ENCODE results near the gene GOLGA6L9. TPM values are rescaled to one million over a fixed set of nuclear protein-coding genes. Genes with fewer than 3 reads are reported as not detected.
"Not testable (repeated sequence)": the region's sequence is repeated elsewhere in the genome, so short reads cannot be mapped to it uniquely, and the experiment has no call there.

GOLGA6L9 gene, protein sequence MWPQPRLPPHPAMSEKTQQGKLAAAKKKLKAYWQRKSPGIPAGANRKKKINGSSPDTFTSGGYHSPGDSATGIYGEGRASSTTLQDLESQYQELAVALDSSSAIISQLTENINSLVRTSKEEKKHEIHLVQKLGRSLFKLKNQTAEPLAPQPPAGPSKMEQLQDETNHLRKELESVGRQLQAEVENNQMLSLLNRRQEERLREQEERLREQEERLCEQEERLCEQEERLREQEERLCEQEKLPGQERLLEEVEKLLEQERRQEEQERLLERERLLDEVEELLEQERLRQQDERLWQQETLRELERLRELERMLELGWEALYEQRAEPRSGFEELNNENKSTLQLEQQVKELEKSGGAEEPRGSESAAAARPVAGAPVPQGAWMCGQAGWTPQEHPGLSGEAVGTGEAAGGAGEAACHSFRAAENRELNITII
- total RNA-seq: 1 to 10 TPM; 1.5 to 4.3 (median 3.6) TPM
- total RNA-seq (2013): 5.4 TPM

DNA sequence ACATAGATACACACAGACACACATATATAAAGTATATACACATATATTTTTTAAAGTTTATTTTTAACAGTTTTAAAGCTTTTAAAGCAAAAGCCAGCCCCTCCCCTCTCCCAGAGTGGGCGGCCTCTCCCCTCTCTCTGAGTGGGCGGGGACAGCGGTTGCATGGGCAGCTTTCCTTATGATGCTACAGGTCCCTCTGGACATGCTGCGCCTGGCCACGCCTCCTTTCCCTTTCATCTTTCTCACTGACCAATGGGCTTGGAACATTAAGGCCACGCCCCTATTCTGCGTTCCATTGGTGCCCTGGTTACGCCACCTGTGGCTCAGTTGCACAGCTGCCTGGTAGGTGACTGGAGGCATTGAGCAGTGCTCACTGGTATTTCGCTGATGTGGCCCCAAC, at the start of gene GOLGA6L9:
GOLGA6L9 (plus strand) TSS at position 124 of the 400 bp plus-strand sequence; CDS start at position 388, 264 bp downstream.
- ATAC-seq; H3K27me3 Mint-ChIP-seq (ENCODE audit: low read depth in 2 of 2); H3K36me3 ChIP-seq (ENCODE audit: control insufficient read depth, insufficient read depth, low read length); H3K36me3 Mint-ChIP-seq; H3K4me3 Mint-ChIP-seq; H3K27ac ChIP-seq (ENCODE audit: low read length); H3K27me3 ChIP-seq (ENCODE audit: control insufficient read depth, insufficient read depth, low read length); H3K27ac Mint-ChIP-seq; H3K4me1 ChIP-seq (ENCODE audit: control insufficient read depth, insufficient read depth, low read length); H3K9me3 Mint-ChIP-seq; H3K4me3 ChIP-seq (ENCODE audit: low read length); H3K9me3 ChIP-seq (ENCODE audit: control insufficient read depth, insufficient read depth, low read length); DNase-seq; intact Hi-C loops (cut with micrococcal nuclease); H3K4me1 Mint-ChIP-seq: not testable (repeated sequence)
- WGBS (ENCODE audit: insufficient coverage): 100% methylated on average over 3 of the region's 9 CpGs

DNA sequence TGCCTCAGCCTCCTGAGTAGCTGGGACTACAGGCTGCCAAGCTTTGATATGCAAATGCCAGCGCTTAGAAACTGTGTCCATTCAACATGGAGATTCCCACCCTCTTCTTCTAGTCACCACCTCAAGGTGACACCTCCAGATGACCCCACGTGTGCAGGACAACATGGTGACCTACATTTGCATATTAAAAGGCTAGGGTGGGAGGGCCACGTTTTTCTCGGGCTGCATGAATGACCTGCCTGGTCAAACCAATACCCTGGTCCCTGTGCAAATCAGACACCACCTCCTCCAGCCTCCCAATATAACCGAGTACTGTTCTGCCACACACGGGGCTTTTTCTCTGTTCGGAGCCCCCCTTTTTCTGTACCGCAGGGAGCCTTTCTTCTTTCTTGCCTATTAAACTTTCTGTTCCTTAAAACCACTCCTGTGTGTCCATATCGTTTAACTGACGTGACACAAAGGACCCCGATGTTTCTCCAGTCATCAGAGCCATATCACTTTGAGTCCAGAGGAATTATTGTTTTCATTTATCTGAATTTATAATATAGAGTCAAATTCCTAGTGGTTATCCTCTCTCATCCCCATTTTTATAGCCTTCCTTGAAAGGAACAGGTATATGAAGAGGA, 48.2 kb upstream of the GOLGA6L9 start:
- H3K9me3 Mint-ChIP-seq; H3K27ac Mint-ChIP-seq; H3K27ac ChIP-seq (ENCODE audit: low read length); H3K4me1 ChIP-seq (ENCODE audit: control insufficient read depth, insufficient read depth, low read length); H3K4me1 Mint-ChIP-seq; DNase-seq; intact Hi-C loops (cut with micrococcal nuclease); H3K4me3 Mint-ChIP-seq; H3K36me3 ChIP-seq (ENCODE audit: control insufficient read depth, insufficient read depth, low read length); H3K9me3 ChIP-seq (ENCODE audit: control insufficient read depth, insufficient read depth, low read length); ATAC-seq; H3K4me3 ChIP-seq (ENCODE audit: low read length); H3K36me3 Mint-ChIP-seq; H3K27me3 ChIP-seq (ENCODE audit: control insufficient read depth, insufficient read depth, low read length): not testable (repeated sequence)
- peaks cover 0 to 16% of the 10 kb centered on the region in 2 donors for H3K27me3 Mint-ChIP-seq (ENCODE audit: low read depth in 2 of 2)
- 72% methylated on average over 8 of the region's 11 CpGs for WGBS (ENCODE audit: insufficient coverage)

DNA sequence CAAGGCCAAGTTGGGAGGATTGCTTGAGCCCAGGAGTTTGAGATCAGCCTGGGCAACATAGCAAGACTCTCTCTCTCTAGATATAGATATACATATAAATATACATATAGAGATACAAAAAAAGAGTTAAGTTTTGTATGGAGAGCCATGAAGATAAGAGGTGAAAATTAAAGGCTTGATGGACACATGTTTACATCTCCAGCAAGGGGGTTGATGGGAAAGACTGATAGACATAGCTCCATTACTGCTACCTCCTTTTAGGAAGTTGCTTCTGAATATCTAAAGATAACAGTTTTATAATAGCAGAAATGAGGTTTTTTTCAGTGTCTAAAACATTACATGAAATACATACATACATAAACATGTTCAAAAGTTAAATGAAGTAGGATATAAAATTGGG, 42.4 kb upstream of the GOLGA6L9 start:
- DNase-seq; H3K36me3 ChIP-seq (ENCODE audit: control insufficient read depth, insufficient read depth, low read length); H3K4me3 ChIP-seq (ENCODE audit: low read length); H3K27ac Mint-ChIP-seq; H3K36me3 Mint-ChIP-seq; ATAC-seq; H3K27ac ChIP-seq (ENCODE audit: low read length); intact Hi-C loops (cut with micrococcal nuclease); H3K9me3 Mint-ChIP-seq; H3K4me1 Mint-ChIP-seq; H3K27me3 ChIP-seq (ENCODE audit: control insufficient read depth, insufficient read depth, low read length); H3K4me3 Mint-ChIP-seq; H3K4me1 ChIP-seq (ENCODE audit: control insufficient read depth, insufficient read depth, low read length); H3K9me3 ChIP-seq (ENCODE audit: control insufficient read depth, insufficient read depth, low read length); H3K27me3 Mint-ChIP-seq (ENCODE audit: low read depth in 2 of 2): not testable (repeated sequence)

- H3K27ac Mint-ChIP-seq; DNase-seq; H3K4me3 ChIP-seq (ENCODE audit: low read length); H3K9me3 ChIP-seq (ENCODE audit: control insufficient read depth, insufficient read depth, low read length); H3K4me1 ChIP-seq (ENCODE audit: control insufficient read depth, insufficient read depth, low read length); H3K27ac ChIP-seq (ENCODE audit: low read length); H3K27me3 ChIP-seq (ENCODE audit: control insufficient read depth, insufficient read depth, low read length); H3K4me3 Mint-ChIP-seq; H3K36me3 Mint-ChIP-seq; H3K36me3 ChIP-seq (ENCODE audit: control insufficient read depth, insufficient read depth, low read length); H3K4me1 Mint-ChIP-seq; ATAC-seq; H3K27me3 Mint-ChIP-seq (ENCODE audit: low read depth in 2 of 2); intact Hi-C loops (cut with micrococcal nuclease); H3K9me3 Mint-ChIP-seq: not testable (repeated sequence)
- WGBS (ENCODE audit: insufficient coverage): 94% methylated on average over 3 of the region's 3 CpGs
Observed at GRCh38 chr15:82390152-82390551, 39.5 kb upstream of the GOLGA6L9 start.

DNA sequence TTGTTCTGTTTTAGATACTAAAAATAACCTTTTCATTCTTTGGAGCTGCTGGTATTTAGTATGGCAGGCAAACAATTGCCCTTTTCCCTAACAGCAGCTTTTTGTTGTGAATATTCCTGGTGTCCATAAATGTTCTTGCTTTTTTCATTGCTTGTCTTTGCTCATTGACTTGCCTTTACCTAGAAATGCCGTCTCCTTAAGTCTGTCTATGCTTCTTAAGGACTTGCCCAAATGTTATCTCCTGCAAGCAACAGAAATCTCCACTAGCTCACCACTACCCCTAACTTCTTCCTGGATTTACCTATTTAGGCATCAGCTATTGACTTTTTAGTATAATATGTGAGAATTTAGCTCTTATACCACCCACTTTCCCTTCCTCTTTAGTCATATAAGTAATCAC, 37.5 kb upstream of the GOLGA6L9 start:
- H3K4me3 ChIP-seq (ENCODE audit: low read length); H3K9me3 ChIP-seq (ENCODE audit: control insufficient read depth, insufficient read depth, low read length); H3K9me3 Mint-ChIP-seq; H3K4me1 ChIP-seq (ENCODE audit: control insufficient read depth, insufficient read depth, low read length); ATAC-seq; H3K36me3 ChIP-seq (ENCODE audit: control insufficient read depth, insufficient read depth, low read length); H3K27me3 Mint-ChIP-seq (ENCODE audit: low read depth in 2 of 2); DNase-seq; H3K4me3 Mint-ChIP-seq; H3K36me3 Mint-ChIP-seq; H3K27ac Mint-ChIP-seq; H3K27me3 ChIP-seq (ENCODE audit: control insufficient read depth, insufficient read depth, low read length); H3K4me1 Mint-ChIP-seq; intact Hi-C loops (cut with micrococcal nuclease); H3K27ac ChIP-seq (ENCODE audit: low read length): not testable (repeated sequence)
- 100% methylated on average over 1 of the region's 1 CpG for WGBS (ENCODE audit: insufficient coverage)

All from natural killer cell (primary cell).